Fibroblast of the conjunctiva (primary cell): Measurements from ENCODE around the gene ERMARD.
"Not testable (repeated sequence)": the region's sequence is repeated elsewhere in the genome, so short reads cannot be mapped to it uniquely, and the experiment has no call there.

Source experiments
- DNase-seq: peaks from one replicate; pipeline ENCODE4 v3.0.0-alpha.2; 2010; ENCODE audit warnings: low read depth

Gene ERMARD

DNA sequence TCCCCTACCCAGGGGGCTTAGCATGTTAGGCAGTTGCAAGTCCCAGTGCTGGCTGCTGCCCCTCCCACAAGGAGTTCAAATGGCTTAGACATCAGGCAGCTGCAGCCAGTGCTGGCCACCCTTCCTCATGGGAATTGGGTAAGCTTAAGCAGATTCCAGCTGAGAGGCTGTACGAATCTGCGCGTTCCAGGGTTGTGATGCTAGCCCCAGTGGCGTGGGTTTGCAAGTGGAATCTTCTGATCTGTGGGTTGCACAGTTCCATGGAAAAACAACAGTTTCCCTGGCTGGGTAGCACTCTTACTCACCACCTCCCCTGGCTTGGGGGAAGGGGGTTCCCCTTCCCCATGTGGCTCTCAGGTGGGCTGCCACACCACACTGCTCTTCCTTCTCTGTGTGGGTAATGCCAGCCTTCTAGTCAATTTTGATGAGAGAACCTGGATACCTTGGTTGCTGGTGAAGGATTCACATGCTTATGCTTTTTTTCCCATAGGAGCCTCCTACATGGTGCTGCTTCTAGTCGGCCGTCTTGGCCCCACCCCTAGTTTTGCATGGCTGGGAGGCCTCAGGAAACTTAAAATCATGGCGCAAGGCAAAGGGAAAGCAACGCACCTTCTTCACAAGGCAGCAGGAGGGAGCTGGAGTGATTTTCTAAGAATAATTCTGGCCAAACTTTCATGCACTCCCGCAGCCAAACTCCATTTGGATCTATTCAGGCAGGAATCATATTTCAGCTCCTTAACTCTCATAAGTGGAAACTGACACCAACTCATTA lies 13.0 kb upstream of the ERMARD start:
- no peak for DNase-seq

DNA sequence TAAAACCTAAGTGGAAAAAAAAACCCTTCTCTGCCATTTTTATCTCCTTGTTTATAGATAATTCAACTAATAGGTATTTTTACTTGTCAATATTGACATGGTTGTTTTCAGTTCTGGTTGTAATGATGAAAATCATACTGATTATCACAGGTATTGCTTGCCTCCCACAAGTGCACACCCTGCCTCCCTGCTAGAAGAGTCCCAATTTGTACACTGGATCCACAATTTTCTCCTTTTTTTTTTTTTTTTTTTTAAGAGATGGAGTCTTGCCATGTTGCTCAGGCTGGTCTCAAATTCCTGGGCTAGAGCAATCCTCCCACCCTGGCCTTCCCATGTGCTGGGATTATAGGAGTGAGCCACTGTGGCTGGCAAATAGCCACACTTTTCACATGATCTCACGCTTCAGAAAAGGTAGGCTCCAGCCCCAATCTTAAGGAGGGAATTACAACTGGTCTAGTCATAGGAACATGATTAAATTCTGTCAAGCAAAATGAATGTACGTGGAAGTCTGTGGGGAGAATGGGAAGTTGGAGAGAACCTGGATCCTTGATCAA lies 12.4 kb upstream of the ERMARD start:
- DNase-seq, result no peak

DNA sequence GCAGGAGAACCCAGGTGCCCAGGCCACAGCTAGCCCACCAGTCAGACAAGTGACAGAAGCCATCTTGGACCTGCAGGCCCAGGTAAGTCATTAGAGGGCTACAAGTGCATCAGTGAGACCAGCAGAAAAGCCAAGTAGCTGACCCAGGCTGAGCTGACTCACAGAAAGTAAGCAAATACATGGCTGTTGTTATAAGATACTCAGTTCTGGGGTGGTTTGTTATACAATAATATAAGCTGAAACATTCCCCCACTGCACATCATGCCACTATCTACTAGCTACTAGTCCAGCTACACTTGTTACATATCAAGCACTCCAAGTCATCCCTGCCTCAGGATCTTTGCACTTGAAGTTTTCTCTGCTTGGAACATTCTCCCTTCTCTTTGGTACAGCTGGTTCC lies 10.1 kb upstream of the ERMARD start:
- DNase-seq, result no peak

DNA sequence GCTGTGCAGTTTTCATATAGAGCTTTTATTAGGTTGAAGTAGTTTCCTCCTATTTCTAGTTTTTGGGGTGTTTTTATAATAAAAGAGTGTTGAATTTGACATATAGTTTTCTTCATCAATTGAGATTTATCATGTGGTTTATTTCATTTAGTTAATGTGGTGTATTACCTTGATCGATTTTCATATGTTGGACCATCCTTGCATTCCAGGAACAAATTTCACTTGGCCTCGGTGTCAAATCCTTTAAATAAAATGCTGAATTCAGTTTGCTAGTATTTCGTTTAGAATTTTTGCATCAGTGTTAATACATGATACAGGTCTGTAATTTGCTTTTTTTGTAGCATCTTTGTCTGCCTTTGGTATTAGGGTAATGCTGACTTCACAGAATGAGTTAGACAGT lies 6.0 kb upstream of the ERMARD start:
- no peak for DNase-seq

DNA sequence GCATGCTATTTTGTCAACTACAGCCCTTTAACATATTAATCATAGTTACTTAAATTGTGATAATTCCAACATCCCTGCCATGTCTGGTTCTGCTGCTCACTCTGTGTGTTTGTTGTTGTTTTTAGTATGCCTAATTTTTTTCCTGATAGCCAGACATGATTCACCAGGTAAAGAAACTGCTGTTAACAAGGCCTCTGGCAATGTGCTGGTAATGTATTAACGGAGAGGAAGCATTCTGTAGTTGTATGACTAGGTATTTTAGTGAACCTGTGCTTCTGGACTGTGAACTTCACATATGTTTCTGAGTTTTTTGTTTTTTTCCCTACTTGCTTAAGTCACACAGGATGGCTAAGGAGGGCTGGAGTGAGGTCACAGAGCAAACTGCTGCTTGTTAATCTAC lies 4.9 kb upstream of the ERMARD start:
- DNase-seq, result no peak

DNA sequence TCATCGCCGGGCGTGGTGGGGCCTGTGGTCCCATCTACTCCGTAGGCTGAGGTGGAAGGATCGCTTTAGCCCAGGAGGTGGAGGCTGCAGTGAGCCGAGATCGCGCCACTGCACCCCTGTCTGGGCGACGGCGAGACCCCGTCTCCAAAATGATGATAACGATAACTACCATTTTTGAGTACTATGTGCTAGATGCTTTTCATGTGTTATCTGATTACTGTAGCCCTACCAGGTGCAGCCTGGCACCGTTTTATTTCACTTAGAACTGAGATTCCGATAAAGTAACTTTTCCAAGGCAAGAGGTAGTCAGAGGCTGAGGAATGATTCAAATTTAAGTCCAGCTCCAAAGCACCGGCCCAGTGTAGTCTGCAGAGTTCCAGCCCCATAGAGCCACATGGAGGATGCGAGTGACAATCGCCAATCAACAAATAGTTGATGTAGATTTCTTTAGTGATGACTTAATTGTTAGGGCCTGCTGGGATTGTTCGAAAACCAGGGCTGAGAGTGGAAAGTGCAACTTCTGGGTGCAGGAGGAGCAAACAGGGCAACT lies 727 bp downstream of the ERMARD start:
- no peak for DNase-seq

DNA sequence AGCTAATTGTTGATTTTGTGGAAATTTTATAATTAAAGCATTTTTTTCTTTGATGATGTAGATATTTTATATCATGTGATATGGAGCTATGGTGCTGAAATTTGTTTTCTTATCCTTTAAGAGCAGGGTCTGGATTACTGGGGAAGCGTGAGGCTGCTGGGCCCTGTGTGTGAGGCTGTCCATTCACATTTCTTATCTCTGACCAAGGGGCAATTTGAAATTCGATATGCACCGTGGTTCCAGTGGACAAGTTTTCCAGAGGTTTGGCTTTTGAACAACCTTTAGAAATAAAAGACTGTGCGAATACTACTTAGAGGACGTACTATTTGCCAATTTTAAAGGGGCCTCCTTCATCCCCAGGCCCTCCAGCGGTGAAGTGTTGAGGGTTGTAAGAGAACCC lies 3.7 kb downstream of the ERMARD start:
- no peak for DNase-seq

DNA sequence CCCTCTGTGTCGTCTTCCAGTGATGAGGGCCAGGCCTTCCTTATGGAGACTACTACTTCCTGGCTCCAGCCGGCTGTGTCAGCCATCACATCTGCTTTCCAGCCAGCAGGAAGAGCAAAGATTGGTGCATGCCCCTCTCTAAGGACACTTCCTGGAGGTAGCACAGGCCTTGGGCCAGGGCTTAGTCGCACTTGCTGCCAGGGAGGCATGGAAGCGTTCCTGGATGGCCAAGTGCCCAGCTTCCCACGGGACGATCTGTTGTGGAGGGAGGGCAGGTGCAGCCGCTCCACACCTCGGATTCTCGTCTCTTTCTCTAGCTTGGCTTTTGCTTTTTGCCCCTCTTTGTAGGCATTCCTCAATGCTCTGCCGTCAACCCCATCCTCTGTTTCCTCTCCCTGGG lies 11.9 kb downstream of the ERMARD start:
- DNase-seq, result no peak

DNA sequence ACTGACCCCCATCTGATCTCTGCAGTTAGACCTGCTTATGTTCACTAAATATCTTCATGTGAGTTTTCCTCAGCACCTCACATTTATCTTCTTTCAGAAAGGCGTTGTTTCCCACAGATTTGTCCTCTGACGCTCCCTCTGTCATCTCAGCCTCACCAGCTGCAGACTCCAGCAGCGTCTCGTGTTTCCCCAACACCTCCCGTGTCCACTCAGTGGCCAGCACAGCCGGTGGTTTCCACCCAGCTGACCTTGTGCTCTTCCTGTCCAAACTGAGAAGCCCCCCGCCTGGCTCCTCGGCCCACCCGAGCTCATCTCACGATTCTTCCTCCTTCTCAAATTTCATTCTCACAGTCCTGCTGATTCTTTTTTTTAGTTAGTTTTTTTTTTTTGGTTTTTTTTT lies 12.5 kb downstream of the ERMARD start:
- no peak for DNase-seq

DNA sequence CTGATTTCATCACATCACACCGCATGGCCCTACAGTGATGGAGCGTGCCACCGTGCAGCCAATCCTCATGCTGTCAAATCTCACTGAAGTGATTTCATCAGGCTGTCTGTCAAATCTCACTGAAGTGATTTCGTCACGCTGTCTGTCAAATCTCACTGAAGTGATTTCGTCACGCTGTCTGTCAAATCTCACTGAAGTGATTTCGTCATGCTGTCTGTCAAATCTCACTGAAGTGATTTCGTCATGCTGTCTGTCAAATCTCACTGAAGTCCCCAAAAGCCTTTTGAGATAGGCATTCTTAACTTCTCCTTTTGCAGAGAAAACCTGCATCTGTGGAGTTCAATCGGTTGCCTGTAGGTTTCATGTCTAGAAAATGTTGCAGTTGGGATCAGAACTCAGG lies 14.4 kb downstream of the ERMARD start:
- not testable (repeated sequence) for DNase-seq

DNA sequence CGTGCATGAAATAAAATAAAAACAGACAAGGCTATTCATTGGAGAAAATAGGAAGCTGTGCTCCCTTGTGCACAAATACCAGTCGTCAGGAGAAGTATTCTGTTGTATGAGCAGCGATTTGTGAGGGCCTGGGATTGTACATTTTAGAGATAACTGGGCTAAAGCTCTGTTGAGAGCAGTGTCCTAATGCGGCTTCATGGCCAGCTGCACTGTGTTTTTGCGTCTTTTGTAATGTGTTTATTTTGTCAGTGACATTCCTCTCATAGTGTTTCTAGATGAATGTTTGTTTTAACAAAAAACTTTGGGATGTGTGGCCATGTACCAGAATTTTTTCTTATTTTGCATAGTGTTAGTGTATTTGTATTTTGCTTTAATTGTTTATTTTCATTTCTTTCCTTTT lies 14.8 kb downstream of the ERMARD start:
- no peak for DNase-seq

DNA sequence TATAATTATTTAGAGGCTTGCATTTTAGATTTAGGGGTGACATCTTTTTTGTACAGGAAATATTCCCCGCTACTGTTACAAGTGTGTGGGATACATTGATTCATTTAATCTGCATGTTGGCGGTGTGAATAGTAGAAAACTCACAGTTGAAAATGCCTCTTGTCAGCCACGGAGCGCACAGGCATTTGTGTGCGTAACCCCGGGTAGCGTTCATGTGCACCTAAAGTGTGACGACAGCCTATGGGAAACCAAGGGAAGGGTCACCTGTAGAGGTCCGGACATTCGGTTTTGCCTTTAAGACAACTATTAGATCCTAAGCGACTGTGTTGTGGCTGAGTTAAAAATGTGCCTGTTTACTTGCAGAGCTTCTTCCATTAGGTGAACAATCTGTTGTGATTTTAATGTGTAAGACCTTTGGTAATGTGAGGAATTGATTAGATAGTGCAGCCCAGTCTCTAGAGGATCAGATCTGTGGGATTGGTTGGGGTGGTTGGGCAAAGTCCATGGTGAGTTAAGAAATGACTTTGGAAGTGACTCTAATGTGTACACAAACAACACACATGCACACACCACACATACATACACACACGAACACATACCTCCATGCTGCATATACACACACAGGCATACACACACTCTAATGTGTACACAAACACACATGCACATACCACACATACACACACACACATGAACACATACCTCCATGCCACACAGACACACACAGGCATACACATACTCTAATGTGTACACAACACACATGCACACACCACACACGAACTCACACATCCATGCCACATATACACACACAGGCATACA lies 15.7 kb downstream of the ERMARD start:
- DNase-seq, result no peak

DNA sequence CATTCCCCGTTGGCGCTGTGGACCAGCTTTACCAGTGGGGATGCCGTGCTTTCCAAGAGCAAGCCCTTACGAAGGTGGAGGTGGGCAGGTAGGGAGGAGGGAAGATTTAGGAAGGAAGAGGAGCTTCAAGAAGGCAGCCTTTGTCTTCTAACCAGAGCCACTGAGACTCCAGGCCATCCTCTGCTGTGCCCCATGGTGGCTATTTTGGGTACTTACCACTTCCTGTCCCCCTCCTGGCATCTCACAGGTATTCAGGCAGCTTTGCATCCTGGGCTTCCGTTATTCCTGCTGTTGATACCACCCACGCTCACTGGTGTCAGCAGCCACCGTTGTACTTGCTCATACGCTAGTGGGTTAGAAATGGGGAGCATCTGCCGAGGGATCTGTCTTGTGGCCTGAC lies 22.9 kb downstream of the ERMARD start:
- DNase-seq, result no peak

DNA sequence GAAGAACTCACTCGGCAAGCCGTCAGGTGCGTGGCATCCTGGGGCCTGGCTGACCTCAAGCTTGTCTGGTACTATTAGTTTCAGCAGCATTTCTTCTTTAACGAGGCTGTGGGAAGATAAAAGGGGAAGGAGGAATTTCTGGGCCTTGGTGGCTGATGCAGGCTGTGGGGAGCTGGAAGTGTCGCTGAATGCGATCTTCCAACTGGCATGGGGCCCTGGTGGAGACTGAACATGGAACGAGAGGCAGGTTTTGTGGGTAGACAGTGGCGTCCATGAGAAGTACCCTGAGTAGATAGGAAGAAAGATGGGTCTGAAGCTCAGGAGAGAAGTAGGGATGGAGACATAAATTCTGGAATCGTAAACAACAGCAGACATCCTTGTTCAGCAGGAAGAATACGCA lies 23.9 kb downstream of the ERMARD start:
- DNase-seq, result no peak

DNA sequence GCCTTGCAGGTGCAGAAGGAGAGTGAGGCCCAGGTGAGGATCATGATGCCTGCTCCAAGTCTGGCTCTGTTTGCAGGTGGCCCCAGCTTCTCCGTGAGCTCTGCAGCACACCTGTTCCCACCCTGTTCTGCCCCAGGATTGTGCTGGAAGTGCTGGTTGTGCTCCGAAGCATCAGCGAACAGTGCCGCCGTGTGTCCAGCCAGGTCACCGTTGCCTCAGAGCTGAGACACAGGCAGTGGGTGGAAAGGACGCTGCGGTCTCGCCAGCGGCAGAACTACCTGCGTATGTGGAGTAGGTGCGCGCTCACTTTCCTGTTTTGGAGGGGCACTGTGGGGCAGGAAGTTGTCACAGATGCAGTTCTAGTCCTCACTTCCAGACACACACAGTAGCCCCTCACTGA lies 25.0 kb downstream of the ERMARD start:
- no peak for DNase-seq

DNA sequence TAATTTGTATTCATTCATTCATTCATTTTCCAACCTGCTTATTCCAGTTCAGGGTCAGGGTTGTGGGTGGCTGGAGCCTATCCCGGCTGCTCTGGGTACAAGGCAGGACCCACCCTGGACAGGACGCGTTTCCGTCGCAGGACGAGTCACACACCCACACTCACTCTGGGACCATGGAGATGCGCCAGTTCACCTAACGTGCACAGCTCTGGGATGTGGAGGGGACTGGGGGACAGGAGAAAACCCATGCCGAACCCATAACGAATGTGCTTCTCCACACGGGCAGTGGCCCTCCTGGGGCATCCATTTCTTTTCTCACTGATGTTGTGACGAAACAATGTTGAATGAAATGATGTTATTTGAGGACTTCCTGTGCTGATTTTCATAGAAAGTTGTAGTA lies 26.5 kb downstream of the ERMARD start:
- no peak for DNase-seq

DNA sequence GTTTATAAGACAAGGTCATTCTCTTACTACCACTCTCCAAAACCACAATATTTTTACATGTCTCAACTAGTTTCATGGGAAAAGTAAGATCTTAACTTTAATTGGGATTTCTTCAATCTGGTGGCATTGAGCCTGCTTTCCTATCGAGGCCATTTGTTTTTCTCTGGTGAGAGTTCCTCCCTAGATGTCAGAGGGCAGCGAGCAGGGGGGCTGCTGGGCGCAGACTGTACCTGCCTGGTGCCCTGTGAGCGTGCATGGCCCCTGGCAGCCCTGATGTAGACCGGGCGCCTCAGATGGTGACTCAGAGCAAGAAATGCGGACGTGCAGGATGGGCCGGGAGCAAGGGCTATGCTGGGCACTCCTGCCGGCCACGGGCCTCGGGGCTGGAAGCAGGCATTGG lies 27.2 kb downstream of the ERMARD start:
- DNase-seq, result no peak

DNA sequence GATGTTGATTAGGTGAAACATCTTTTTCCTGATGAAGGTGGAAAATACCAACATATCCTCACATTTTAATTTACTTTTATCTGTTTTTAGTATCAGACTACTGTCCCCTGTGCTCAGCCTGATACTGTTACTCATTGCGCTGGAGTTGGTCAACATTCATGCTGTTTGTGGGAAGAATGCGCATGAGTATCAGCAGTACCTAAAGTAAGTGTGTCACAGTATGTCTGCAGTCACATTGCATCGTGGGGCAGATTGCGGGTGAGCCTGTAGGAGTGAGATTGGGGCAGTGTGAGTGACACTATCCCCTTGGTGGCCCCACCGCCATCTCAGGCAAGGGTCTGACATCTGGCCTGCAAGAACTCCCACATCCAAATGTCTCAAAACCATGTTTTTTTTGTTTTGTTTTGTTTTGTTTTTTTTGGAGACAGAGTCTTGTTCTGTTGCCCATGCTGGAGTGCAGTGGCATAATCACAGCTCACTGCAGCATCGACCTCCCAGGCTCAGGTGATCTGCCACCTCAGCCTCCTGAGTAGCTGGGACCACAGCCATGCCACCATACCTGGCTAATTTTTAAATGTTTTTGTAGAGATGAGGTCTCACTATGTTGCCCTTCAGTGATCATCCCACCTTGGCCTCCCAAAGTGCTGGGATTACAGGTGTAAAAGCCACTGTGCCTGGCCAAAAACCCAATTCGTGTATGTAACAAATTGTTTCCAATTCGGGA lies 27.8 kb downstream of the ERMARD start:
- no peak for DNase-seq

DNA sequence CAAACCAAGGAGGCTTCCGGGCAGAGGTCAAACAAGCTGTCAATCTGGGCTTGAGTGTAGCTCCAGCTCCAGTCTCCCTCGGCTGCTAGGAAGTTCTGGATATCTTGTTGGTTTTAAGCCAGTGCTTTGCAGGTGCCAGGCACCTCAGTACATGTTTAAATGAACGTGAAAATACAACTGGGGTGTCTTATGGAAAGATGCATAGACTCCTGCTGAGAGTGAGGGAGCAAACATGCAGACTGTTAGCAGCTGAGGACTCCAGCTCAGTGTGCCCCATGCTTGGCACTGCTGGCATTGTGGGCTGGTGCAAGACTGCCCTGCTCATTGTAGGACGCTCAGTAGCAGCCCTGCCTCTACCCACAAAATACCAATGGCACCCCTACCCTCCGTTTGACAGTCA lies 28.5 kb downstream of the ERMARD start:
- no peak for DNase-seq

DNA sequence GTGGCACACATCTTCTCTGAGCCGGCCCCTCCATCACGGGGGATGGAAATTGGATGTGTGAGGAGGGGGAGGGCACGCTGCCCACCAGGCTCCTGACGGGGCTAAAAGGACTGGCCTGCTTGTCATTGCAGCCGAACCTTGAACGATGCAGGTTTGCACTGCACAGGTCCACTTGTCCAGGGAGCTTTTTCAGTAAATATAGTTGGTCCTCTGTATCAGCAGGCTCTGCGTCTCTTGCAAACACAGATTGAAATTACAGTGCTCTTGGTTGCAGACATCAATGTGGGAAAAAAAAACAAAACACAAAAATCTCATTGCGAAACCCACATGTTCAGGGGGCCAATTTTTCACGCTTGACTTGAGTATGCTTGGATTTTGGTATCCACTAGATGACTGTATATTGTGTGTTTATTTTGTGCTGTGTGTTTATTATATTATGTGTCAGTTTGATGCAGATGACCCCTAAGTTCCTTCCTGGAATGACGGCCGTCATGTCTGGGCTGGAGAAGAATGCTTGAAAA lies 29.2 kb downstream of the ERMARD start:
- no peak for DNase-seq

DNA sequence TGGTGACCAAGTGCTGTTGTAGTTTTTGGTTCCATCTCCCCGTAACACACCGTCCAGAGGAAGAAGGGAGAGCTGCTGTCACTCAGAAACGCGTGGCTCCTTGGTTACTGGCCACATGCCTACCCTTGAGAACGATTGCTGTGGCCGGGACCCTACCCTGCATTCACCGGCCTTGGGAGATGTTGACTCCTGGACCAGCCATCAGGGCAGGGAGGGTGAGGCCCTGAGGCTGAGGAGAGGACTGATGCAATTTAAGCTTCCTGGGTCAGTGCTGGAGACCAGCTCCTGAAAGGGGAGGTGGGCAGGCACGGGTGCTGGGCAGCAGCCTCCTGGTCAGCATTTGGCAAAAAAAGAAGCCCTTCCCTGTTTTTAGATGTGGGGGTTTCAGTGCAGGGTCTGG lies 31.5 kb downstream of the ERMARD start:
- no peak for DNase-seq

DNA sequence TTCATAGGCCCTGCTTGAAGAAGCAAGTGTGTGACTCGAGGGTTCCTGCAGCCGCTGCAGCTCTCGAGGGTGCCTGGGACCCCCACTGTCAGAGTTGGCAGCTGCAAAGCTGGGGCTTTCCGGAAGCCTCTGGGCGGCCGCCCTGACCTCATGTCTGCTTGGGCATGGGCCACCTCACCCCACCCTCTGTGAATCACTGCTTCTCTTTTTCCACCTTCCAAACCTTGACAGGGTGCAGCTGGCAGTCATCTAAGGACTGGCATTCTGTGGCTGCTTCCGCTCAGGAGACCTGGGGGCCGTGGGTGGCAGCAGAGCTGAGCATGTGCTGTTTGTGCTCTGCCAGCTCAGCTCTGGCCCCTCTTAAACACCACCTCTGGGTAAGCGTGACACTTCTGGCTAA lies 32.0 kb downstream of the ERMARD start:
- DNase-seq, result no peak
